Measurements from ENCODE around the gene ZIC5. TPM values are rescaled to one million over a fixed set of nuclear protein-coding genes. Genes with fewer than 3 reads are reported as not detected.

The ZIC5 gene
- total RNA-seq, 2 donors from 2014 or later: not detected

- Histone ChIP-seq H3K36me3 (no peaks in the 10 kb centered on the region), H3K27ac (no peak overlapping the region), H3K4me3 (no peak overlapping the region), H3K9me3 (no peaks in the 10 kb centered on the region), H3K4me1 (ENCODE audit: control insufficient read depth in 1 of 2, low read depth in 2 of 2) (peaks cover 17 to 33% of the 10 kb centered on the region in 2 donors), H3K27me3 (replicated peaks; ENCODE audit: insufficient read depth) (peaks cover 61% of the 10 kb centered on the region)
- TF ChIP-seq CTCF (IDR thresholded peaks at IDR 0.05): no peak
- DNase-seq (ENCODE audit: low spot score) (no peak), ATAC-seq (ENCODE audit: insufficient number of reproducible peaks, low FRiP score, low read depth) (no peak)
Observed at GRCh38 chr13:99977912-99978798, 6.6 kb upstream of the ZIC5 start.

GRCh38 chr13:99977334-99977911, 5.9 kb upstream of the ZIC5 start:
- Histone ChIP-seq H3K4me1 (ENCODE audit: control insufficient read depth in 1 of 2, low read depth in 2 of 2) (peaks cover 16 to 31% of the 10 kb centered on the region in 2 donors), H3K36me3 (no peaks in the 10 kb centered on the region), H3K27me3 (replicated peaks; ENCODE audit: insufficient read depth) (peaks cover 64% of the 10 kb centered on the region), H3K27ac (no peak overlapping the region), H3K9me3 (no peaks in the 10 kb centered on the region), H3K4me3 (no peak overlapping the region)
- ATAC-seq (ENCODE audit: insufficient number of reproducible peaks, low FRiP score, low read depth): no peak
- no peak for DNase-seq (ENCODE audit: low spot score)
- no peak for TF ChIP-seq CTCF (IDR thresholded peaks at IDR 0.05)

GRCh38 chr13:99976575-99976974, 5.0 kb upstream of the ZIC5 start:
- H3K27ac ChIP-seq: no peak overlapping the region
- no peak overlapping the region for H3K4me3 ChIP-seq
- peaks cover 71% of the 10 kb centered on the region for H3K27me3 ChIP-seq (replicated peaks; ENCODE audit: insufficient read depth)
- no peak for DNase-seq (ENCODE audit: low spot score)
- H3K9me3 ChIP-seq: no peaks in the 10 kb centered on the region
- no peaks in the 10 kb centered on the region for H3K36me3 ChIP-seq
- ATAC-seq (ENCODE audit: insufficient number of reproducible peaks, low FRiP score, low read depth): no peak
- TF ChIP-seq CTCF (IDR thresholded peaks at IDR 0.05): no peak
- peaks cover 13 to 27% of the 10 kb centered on the region in 2 donors for H3K4me1 ChIP-seq (ENCODE audit: control insufficient read depth in 1 of 2, low read depth in 2 of 2)

GRCh38 chr13:99975626-99976025, 4.1 kb upstream of the ZIC5 start:
- no peak overlapping the region for H3K4me3 ChIP-seq
- no peaks in the 10 kb centered on the region for H3K36me3 ChIP-seq
- no peaks in the 10 kb centered on the region for H3K9me3 ChIP-seq
- H3K27ac ChIP-seq: no peak overlapping the region
- peaks cover 75% of the 10 kb centered on the region for H3K27me3 ChIP-seq (replicated peaks; ENCODE audit: insufficient read depth)
- peaks cover 18 to 28% of the 10 kb centered on the region in 2 donors for H3K4me1 ChIP-seq (ENCODE audit: control insufficient read depth in 1 of 2, low read depth in 2 of 2)
- DNase-seq (ENCODE audit: low spot score) (no peak), ATAC-seq (ENCODE audit: insufficient number of reproducible peaks, low FRiP score, low read depth) (no peak)
- no peak for TF ChIP-seq CTCF (IDR thresholded peaks at IDR 0.05)

- ATAC-seq (ENCODE audit: insufficient number of reproducible peaks, low FRiP score, low read depth) (no peak), DNase-seq (ENCODE audit: low spot score) (no peak)
- H3K4me1 ChIP-seq (ENCODE audit: control insufficient read depth in 1 of 2, low read depth in 2 of 2): peaks cover 15 to 26% of the 10 kb centered on the region in 2 donors
- no peak overlapping the region for H3K4me3 ChIP-seq
- no peaks in the 10 kb centered on the region for H3K36me3 ChIP-seq
- peaks cover 74% of the 10 kb centered on the region for H3K27me3 ChIP-seq (replicated peaks; ENCODE audit: insufficient read depth)
- TF ChIP-seq CTCF (IDR thresholded peaks at IDR 0.05): no peak
- no peaks in the 10 kb centered on the region for H3K9me3 ChIP-seq
- H3K27ac ChIP-seq: no peak overlapping the region
Observed at GRCh38 chr13:99974939-99975561, 3.5 kb upstream of the ZIC5 start.
